GM21529 (cell line): ENCODE measurements around the gene HSPB6.
"Not testable (repeated sequence)": the region's sequence is repeated elsewhere in the genome, so short reads cannot be mapped to it uniquely, and the experiment has no call there.

Experiments
- ATAC-seq: cut with Tn5 transposase; IDR thresholded peaks from one replicate; pipeline ENCODE4 v1.9.1; 2021; ENCODE audit not compliant: unreplicated experiment

HSPB6 gene

GRCh38 chr19:35756377-35757230 lies at the start of gene HSPB6:
HSPB6 (minus strand) TSS chr19:35757029; CDS start chr19:35757008, 21 bp downstream.
- ATAC-seq, result no peak

- no peak for ATAC-seq
Observed at GRCh38 chr19:35806597-35806996, 49.8 kb upstream of the HSPB6 start.

GRCh38 chr19:35805526-35806102 lies 48.8 kb upstream of the HSPB6 start:
- ATAC-seq, result no peak

- no peak for ATAC-seq
Observed at GRCh38 chr19:35801828-35802227, 45.0 kb upstream of the HSPB6 start.

GRCh38 chr19:35797663-35798062 lies 40.8 kb upstream of the HSPB6 start:
- ATAC-seq, result no peak

- ATAC-seq, result no peak
Observed at GRCh38 chr19:35796645-35797542, 40.1 kb upstream of the HSPB6 start.

GRCh38 chr19:35795564-35795963 lies 38.7 kb upstream of the HSPB6 start:
- not testable (repeated sequence) for ATAC-seq

GRCh38 chr19:35793381-35794165 lies 36.7 kb upstream of the HSPB6 start:
- ATAC-seq, result no peak

GRCh38 chr19:35792888-35793287 lies 36.1 kb upstream of the HSPB6 start:
- ATAC-seq, result no peak

GRCh38 chr19:35792312-35792711 lies 35.5 kb upstream of the HSPB6 start:
- ATAC-seq, result no peak

GRCh38 chr19:35791814-35792279 lies 35.0 kb upstream of the HSPB6 start:
- no peak for ATAC-seq

GRCh38 chr19:35790981-35791813 lies 34.4 kb upstream of the HSPB6 start:
- ATAC-seq, result no peak

- no peak for ATAC-seq
Observed at GRCh38 chr19:35789978-35790944, 33.4 kb upstream of the HSPB6 start.

GRCh38 chr19:35789195-35789977 lies 32.6 kb upstream of the HSPB6 start:
- no peak for ATAC-seq

- ATAC-seq, result no peak
Observed at GRCh38 chr19:35788205-35788960, 31.6 kb upstream of the HSPB6 start.

- ATAC-seq, result no peak
Observed at GRCh38 chr19:35787227-35787799, 30.5 kb upstream of the HSPB6 start.
